Nephron (organoid): Measurements from ENCODE around the gene ACP7.

Experiments used
- H3K27ac Mint-ChIP-seq, 3 experiments: 2 replicates each; pipeline ENCODE4 v1.8.0; 2020; ENCODE audit warnings: mixed read lengths in 3 of 3, mild to moderate bottlenecking in 2 of 3, moderate library complexity in 1 of 3
- H3K27me3 Mint-ChIP-seq: 2 replicates; pipeline ENCODE4 v1.8.0; 2021; ENCODE audit warnings: low read depth, mild to moderate bottlenecking, moderate library complexity, mixed read lengths
- H3K36me3 Mint-ChIP-seq: 2 replicates; pipeline ENCODE4 v1.8.0; 2020; ENCODE audit warnings: low read depth, mixed read lengths
- H3K4me1 Mint-ChIP-seq: 2 replicates; pipeline ENCODE4 v1.8.0; 2020; ENCODE audit warnings: mixed read lengths
- H3K4me3 Mint-ChIP-seq, 3 experiments: 2 replicates each; pipeline ENCODE4 v1.8.0; 2020; ENCODE audit warnings: mild to moderate bottlenecking in 3 of 3, mixed read lengths in 3 of 3, moderate library complexity in 2 of 3
- H3K9me3 Mint-ChIP-seq: 2 replicates; pipeline ENCODE4 v1.8.0; 2020; ENCODE audit warnings: mixed read lengths
- TF ChIP-seq, protein P1 (sequence below), 3 experiments: fragments of 200-600 bp; sonication (generic); IDR thresholded peaks; one replicate each; pipeline ENCODE4 v1.5.0; 2021; ENCODE audit warnings: antibody characterized with exemption in 3 of 3; ENCODE audit not compliant: unreplicated experiment in 3 of 3

The ACP7 gene

GRCh38 chr19:39083983-39084731, at the start of gene ACP7:
ACP7 (plus strand) TSS chr19:39084368; CDS start chr19:39085270, 902 bp downstream.
- Mint-ChIP-seq H3K4me1 (peaks cover 13% of the 10 kb centered on the region), H3K27ac (no peak within 1 kb of the TSS), H3K27me3 (peaks cover 80% of the 10 kb centered on the region), H3K36me3 (no peaks in the 10 kb centered on the region), H3K9me3 (no peaks in the 10 kb centered on the region), H3K4me3 (peak within 1 kb of the TSS; percentile 66 to 76 (median 71))
- TF ChIP-seq, protein P1, sequence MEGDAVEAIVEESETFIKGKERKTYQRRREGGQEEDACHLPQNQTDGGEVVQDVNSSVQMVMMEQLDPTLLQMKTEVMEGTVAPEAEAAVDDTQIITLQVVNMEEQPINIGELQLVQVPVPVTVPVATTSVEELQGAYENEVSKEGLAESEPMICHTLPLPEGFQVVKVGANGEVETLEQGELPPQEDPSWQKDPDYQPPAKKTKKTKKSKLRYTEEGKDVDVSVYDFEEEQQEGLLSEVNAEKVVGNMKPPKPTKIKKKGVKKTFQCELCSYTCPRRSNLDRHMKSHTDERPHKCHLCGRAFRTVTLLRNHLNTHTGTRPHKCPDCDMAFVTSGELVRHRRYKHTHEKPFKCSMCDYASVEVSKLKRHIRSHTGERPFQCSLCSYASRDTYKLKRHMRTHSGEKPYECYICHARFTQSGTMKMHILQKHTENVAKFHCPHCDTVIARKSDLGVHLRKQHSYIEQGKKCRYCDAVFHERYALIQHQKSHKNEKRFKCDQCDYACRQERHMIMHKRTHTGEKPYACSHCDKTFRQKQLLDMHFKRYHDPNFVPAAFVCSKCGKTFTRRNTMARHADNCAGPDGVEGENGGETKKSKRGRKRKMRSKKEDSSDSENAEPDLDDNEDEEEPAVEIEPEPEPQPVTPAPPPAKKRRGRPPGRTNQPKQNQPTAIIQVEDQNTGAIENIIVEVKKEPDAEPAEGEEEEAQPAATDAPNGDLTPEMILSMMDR (IDR thresholded peaks at IDR 0.05; ENCODE audit: unreplicated experiment in 3 of 3): no peak

- peaks cover 34% of the 10 kb centered on the region for H3K27me3 Mint-ChIP-seq
- H3K36me3 Mint-ChIP-seq: no peaks in the 10 kb centered on the region
- H3K27ac Mint-ChIP-seq: no peak overlapping the region
- no peak overlapping the region for H3K4me3 Mint-ChIP-seq
- H3K4me1 Mint-ChIP-seq: no peaks in the 10 kb centered on the region
- TF ChIP-seq, protein P1 (IDR thresholded peaks at IDR 0.05; ENCODE audit: unreplicated experiment in 3 of 3): no peak
- H3K9me3 Mint-ChIP-seq: peaks cover 2% of the 10 kb centered on the region
These were observed 47.6 kb upstream of the ACP7 start for GRCh38 chr19:39036581-39036980.

DNA sequence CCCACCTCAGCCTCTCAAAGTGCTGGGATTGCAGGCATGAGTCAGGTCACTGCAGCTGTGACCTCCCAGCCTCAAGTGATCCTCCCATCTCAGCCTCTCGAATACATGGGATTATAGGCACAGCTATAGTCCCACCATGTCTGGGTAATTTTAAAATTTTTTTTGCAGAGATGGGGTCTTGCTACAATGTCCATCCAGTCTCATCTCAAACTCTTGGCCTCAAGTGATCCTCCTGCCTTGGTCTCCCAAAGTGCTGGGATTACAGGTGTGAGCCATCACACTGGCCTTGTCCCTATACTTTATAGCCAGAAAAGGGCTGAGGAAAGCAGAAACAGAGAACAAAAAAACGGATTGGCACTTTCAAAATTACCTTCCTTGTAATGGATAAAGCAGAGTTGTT, 47.0 kb upstream of the ACP7 start:
- H3K4me1 Mint-ChIP-seq: no peaks in the 10 kb centered on the region
- peaks cover 34% of the 10 kb centered on the region for H3K27me3 Mint-ChIP-seq
- no peaks in the 10 kb centered on the region for H3K36me3 Mint-ChIP-seq
- H3K27ac Mint-ChIP-seq: no peak overlapping the region
- no peak overlapping the region for H3K4me3 Mint-ChIP-seq
- TF ChIP-seq, protein P1 (IDR thresholded peaks at IDR 0.05; ENCODE audit: unreplicated experiment in 3 of 3): no peak
- H3K9me3 Mint-ChIP-seq: peaks cover 2% of the 10 kb centered on the region

DNA sequence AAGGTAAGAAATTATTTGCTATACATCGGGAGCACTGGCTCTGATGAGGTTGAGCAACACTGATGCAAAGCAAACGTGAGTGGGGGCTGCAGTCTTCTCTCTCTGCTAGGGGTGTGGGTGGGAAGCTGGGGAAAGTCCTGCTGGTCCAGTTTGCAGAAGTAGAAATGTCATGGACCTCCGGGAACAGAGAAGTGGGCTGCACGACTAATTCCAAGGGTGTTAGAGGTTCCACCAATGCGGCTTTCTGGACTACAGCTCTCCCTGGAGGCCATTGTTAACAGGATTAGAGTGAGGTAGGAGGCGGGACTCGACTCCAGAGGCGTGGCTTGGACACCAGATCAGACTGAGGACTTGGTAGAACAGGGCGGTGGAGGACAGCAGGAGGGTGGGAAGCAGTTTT, 46.1 kb upstream of the ACP7 start:
- Mint-ChIP-seq H3K4me3 (no peak overlapping the region), H3K4me1 (no peaks in the 10 kb centered on the region), H3K27ac (peak overlapping the region in 1 of 3 experiments; percentile 61), H3K36me3 (no peaks in the 10 kb centered on the region), H3K9me3 (peaks cover 2% of the 10 kb centered on the region), H3K27me3 (peaks cover 31% of the 10 kb centered on the region)
- TF ChIP-seq, protein P1 (IDR thresholded peaks at IDR 0.05; ENCODE audit: unreplicated experiment in 3 of 3): peak in 2 of 3 experiments; percentile 18 to 24

- Mint-ChIP-seq H3K36me3 (no peaks in the 10 kb centered on the region), H3K4me3 (no peak overlapping the region), H3K27ac (peak overlapping the region in 2 of 3 experiments; percentile 72 to 88), H3K4me1 (no peaks in the 10 kb centered on the region), H3K9me3 (peaks cover 19% of the 10 kb centered on the region), H3K27me3 (peaks cover 12% of the 10 kb centered on the region)
- TF ChIP-seq, protein P1 (IDR thresholded peaks at IDR 0.05; ENCODE audit: unreplicated experiment in 3 of 3): no peak
These were observed 38.7 kb upstream of the ACP7 start for GRCh38 chr19:39045506-39045905.
